Colonic mucosa (tissue), 4 donors: ENCODE data around the gene FREY1. TPM values are rescaled to one million over a fixed set of nuclear protein-coding genes. Genes with fewer than 3 reads are reported as not detected.

Source experiments
- DNase-seq: peaks from one replicate; pipeline ENCODE4 v3.0.0-alpha.2; 2020
- H3K27ac ChIP-seq: fragments of 200-600 bp; one replicate; pipeline ENCODE4 v1.8.0; 2021
- H3K27me3 ChIP-seq: fragments of 200-600 bp; one replicate; pipeline ENCODE4 v1.8.0; 2021
- H3K36me3 ChIP-seq: fragments of 200-600 bp; one replicate; pipeline ENCODE4 v1.8.0; 2021
- H3K4me1 ChIP-seq: fragments of 200-600 bp; one replicate; pipeline ENCODE4 v1.8.0; 2021; ENCODE audit warnings: mild to moderate bottlenecking
- H3K4me3 ChIP-seq: fragments of 200-600 bp; one replicate; pipeline ENCODE4 v1.8.0; 2021
- H3K9ac ChIP-seq, 2 donors: one replicate each; pipeline ENCODE4 v1.7.0; 2013; ENCODE audit warnings: control low read depth in 2 of 2, low read depth in 2 of 2, low read length in 2 of 2
- H3K9me3 ChIP-seq: fragments of 200-600 bp; one replicate; pipeline ENCODE4 v1.8.0; 2021
- CTCF ChIP-seq: fragments of 200-600 bp; IDR thresholded peaks from one replicate; pipeline ENCODE4 v1.8.0; 2022; ENCODE audit warnings: antibody characterized with exemption, mild to moderate bottlenecking
- intact Hi-C: fragments of 100-400 bp; cut with DNase I; formaldehyde crosslinking; loops from one replicate; pipeline ENCODE4 v1.14.1; 2022
- total RNA-seq, 2 donors: library from RNA; stranded (reverse); fragmentation: NEBNext Ultra II Directional in 1 of 2; extraction: Animal tissue kit (Norgen Biotek cat#: 25700) in 1 of 2; gene quantifications; one replicate each; pipeline ENCODE4 v1.2.1, GENCODE V29; 2021
- donor health status: healthy.
- donor health status: DM: no; HTN: no; CAD: no.
- donor health status: DM: no; HTN: no; CAD: no.

FREY1 gene
- total RNA-seq, 2 donors from 2014 or later: 1.1 TPM; not detected in 1

GRCh38 chr11:45864041-45864440 is 43.0 kb downstream of the FREY1 start:
- H3K9ac ChIP-seq: no peak overlapping the region
- no peak overlapping the region for H3K27ac ChIP-seq
- intact Hi-C loops: no loop called here
- no peak for DNase-seq
- peaks cover 20% of the 10 kb centered on the region for H3K36me3 ChIP-seq
- H3K27me3 ChIP-seq: no peaks in the 10 kb centered on the region
- no peaks in the 10 kb centered on the region for H3K9me3 ChIP-seq
- no peaks in the 10 kb centered on the region for H3K4me1 ChIP-seq
- no peak for TF ChIP-seq CTCF
- H3K4me3 ChIP-seq: no peak overlapping the region

DNA sequence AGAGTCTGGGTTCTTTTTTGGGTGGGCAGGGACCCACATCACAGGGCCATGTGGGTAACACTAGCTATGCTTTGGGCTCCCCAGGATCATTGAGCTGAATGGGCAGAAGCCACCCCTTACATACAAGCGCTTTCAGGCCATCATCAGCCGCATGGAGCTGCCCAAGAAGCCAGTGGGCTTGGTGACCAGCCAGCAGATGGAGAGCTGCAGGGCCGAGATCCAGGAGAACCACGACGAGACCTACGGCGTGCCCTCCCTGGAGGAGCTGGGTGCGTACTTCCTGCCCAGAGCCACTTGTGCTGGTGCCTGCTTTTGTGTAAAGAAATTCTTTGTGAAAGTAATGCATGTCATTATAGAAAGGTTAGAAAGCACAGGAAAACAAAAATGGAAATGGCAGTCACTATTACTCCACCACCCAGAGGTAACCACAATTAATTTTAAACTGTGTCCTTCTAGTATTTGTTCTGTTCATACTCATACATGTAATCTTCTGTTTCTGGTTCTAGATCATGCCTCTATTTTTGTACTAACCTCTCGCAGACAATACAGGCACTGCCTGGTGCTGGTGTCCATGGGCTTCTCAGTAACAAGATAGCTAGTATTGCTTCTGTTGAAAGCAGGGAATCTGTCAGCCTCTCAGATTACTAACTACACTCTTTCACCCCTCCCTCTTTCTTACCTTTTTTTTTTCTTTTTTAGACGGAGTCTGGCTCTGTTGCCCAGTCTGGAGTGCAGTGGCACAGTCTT is 46.1 kb downstream of the FREY1 start:
- no peaks in the 10 kb centered on the region for H3K27me3 ChIP-seq
- no peak overlapping the region for H3K4me3 ChIP-seq
- peaks cover 6% of the 10 kb centered on the region for H3K4me1 ChIP-seq
- intact Hi-C loops: no loop called here
- H3K27ac ChIP-seq: peak overlapping the region; percentile 49
- H3K9me3 ChIP-seq: no peaks in the 10 kb centered on the region
- H3K9ac ChIP-seq: no peak overlapping the region
- no peak for TF ChIP-seq CTCF
- DNase-seq: no peak
- H3K36me3 ChIP-seq: peaks cover 12% of the 10 kb centered on the region

DNA sequence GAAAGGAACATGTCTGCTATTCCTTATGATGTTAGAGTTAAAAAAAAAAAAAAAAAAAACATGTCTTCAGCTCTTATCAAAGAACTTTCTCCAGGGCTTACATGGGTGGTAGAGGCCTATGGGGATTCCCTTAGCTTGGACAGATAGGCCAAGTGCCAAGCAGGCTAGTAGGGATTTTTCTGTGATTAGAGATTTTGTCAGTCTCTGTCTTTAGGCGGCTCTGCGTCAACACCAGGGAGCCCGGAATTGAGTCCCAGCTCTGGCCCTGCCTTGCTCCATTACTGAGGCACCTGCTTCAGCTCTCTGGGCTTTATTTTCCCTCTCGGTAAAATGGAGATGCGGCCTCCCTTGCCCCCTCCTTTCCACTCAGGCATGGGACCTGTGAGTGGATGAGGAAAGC is 46.7 kb downstream of the FREY1 start:
- intact Hi-C loops: no loop called here
- H3K9ac ChIP-seq: peak overlapping the region in 1 of 2 donors; percentile 30
- peaks cover 6% of the 10 kb centered on the region for H3K4me1 ChIP-seq
- TF ChIP-seq CTCF: no peak
- no peak for DNase-seq
- peaks cover 11% of the 10 kb centered on the region for H3K36me3 ChIP-seq
- H3K9me3 ChIP-seq: no peaks in the 10 kb centered on the region
- H3K27me3 ChIP-seq: no peaks in the 10 kb centered on the region
- peak overlapping the region; percentile 49 for H3K27ac ChIP-seq
- H3K4me3 ChIP-seq: no peak overlapping the region

DNA sequence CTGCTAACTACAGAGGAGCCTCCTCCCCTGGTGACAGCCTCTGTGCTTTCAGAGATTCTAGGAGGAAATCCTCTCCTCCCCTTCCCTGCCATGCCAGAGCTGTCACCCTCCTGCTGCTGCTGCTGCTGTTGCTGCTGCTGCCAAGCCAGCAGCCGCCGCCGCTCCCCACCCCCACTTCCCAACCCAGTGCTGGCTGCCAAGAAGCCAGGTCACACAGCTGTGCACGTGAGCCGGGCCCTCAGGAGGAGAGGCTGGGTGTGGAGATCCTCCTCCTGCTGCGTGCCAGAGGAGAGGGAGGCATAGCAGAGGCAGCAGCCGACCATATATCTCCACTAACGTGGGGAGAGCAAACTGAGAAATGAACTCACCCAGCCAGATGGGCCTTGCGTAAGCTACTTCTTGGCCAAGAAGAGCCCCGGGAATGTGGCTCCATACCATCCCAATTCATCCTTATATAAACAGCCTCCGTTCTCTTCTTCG is 47.4 kb downstream of the FREY1 start:
- Histone ChIP-seq H3K4me1 (peaks cover 6% of the 10 kb centered on the region), H3K27me3 (no peaks in the 10 kb centered on the region), H3K9me3 (no peaks in the 10 kb centered on the region), H3K9ac (peak overlapping the region in 1 of 2 donors; percentile 30), H3K27ac (peak overlapping the region; percentile 49), H3K4me3 (no peak overlapping the region), H3K36me3 (peaks cover 11% of the 10 kb centered on the region)
- intact Hi-C loops: no loop called here
- peak; percentile 92 for DNase-seq
- TF ChIP-seq CTCF: no peak

- intact Hi-C loops: no loop called here
- no peak for DNase-seq
- H3K9ac ChIP-seq: peak overlapping the region in 1 of 2 donors; percentile 61
- H3K27ac ChIP-seq: peak overlapping the region; percentile 49
- no peaks in the 10 kb centered on the region for H3K27me3 ChIP-seq
- no peaks in the 10 kb centered on the region for H3K9me3 ChIP-seq
- H3K4me1 ChIP-seq: peaks cover 6% of the 10 kb centered on the region
- H3K36me3 ChIP-seq: peaks cover 11% of the 10 kb centered on the region
- no peak for TF ChIP-seq CTCF
- no peak overlapping the region for H3K4me3 ChIP-seq
Measured at GRCh38 chr11:45858751-45859398, 48.2 kb downstream of the FREY1 start.
